Astrocyte (in vitro differentiated cells and primary cell): ENCODE measurements around the gene AUTS2. TPM values are rescaled to one million over a fixed set of nuclear protein-coding genes. Genes with fewer than 3 reads are reported as not detected.

Experiments used
- DNase-seq: peaks from one replicate; pipeline ENCODE4 v3.0.0-alpha.2; 2010; ENCODE audit warnings: low read depth
- FAIRE-seq: peaks from 2 replicates; lab custom pipeline; 2011; peaks lifted over from hg19 to GRCh38; lab: Jason Lieb, UNC
- H2AFZ ChIP-seq: 2 replicates; pipeline ENCODE4 v1.6.0; 2012; ENCODE audit warnings: low read depth, low read length, inconsistent platforms
- H3K27ac ChIP-seq: 2 replicates; pipeline ENCODE4 v1.5.1; 2011; ENCODE audit warnings: low read depth, low read length, inconsistent platforms
- H3K27me3 ChIP-seq: 2 replicates; pipeline ENCODE4 v1.6.0; 2011; ENCODE audit warnings: low read length, inconsistent platforms; ENCODE audit not compliant: insufficient read depth
- H3K36me3 ChIP-seq: 2 replicates; pipeline ENCODE4 v1.5.1; 2011; ENCODE audit warnings: low read length, inconsistent platforms; ENCODE audit not compliant: insufficient read depth
- H3K4me1 ChIP-seq: 2 replicates; pipeline ENCODE4 v1.5.1; 2011; ENCODE audit warnings: low read length, inconsistent platforms; ENCODE audit not compliant: insufficient read depth
- H3K4me2 ChIP-seq: 2 replicates; pipeline ENCODE4 v1.6.0; 2012; ENCODE audit warnings: low read length, inconsistent platforms
- H3K4me3 ChIP-seq: 2 replicates; pipeline ENCODE4 v1.5.1; 2011; ENCODE audit warnings: low read depth, mild to moderate bottlenecking, low read length, inconsistent platforms; ENCODE audit not compliant: insufficient read depth
- H3K79me2 ChIP-seq: 2 replicates; pipeline ENCODE4 v1.6.0; 2012; ENCODE audit warnings: mild to moderate bottlenecking, low read length, inconsistent platforms; ENCODE audit not compliant: insufficient read depth
- H3K9ac ChIP-seq: 2 replicates; pipeline ENCODE4 v1.6.0; 2012; ENCODE audit warnings: mild to moderate bottlenecking, low read length, inconsistent platforms
- H3K9me3 ChIP-seq: 2 replicates; pipeline ENCODE4 v1.5.1; 2012; ENCODE audit warnings: low read depth, mild to moderate bottlenecking, low read length, inconsistent platforms; ENCODE audit not compliant: insufficient read depth
- H4K20me1 ChIP-seq: 2 replicates; pipeline ENCODE4 v1.6.0; 2012; ENCODE audit warnings: low read length, inconsistent platforms; ENCODE audit not compliant: insufficient read depth
- H3K27ac Mint-ChIP-seq: one replicate; pipeline ENCODE4 v1.8.0; 2021; ENCODE audit warnings: mild to moderate bottlenecking, mixed read lengths; ENCODE audit not compliant: unreplicated experiment
- H3K27me3 Mint-ChIP-seq: one replicate; pipeline ENCODE4 v1.8.0; 2021; ENCODE audit warnings: low read depth, mixed read lengths; ENCODE audit not compliant: unreplicated experiment
- H3K36me3 Mint-ChIP-seq: one replicate; pipeline ENCODE4 v1.8.0; 2021; ENCODE audit warnings: low read depth, mixed read lengths; ENCODE audit not compliant: unreplicated experiment
- H3K4me1 Mint-ChIP-seq: one replicate; pipeline ENCODE4 v1.8.0; 2021; ENCODE audit warnings: low read depth, mixed read lengths; ENCODE audit not compliant: unreplicated experiment
- H3K4me3 Mint-ChIP-seq: one replicate; pipeline ENCODE4 v1.8.0; 2021; ENCODE audit warnings: mild to moderate bottlenecking, moderate library complexity, mixed read lengths; ENCODE audit not compliant: unreplicated experiment
- H3K9me3 Mint-ChIP-seq: one replicate; pipeline ENCODE4 v1.8.0; 2021; ENCODE audit warnings: mild to moderate bottlenecking, mixed read lengths; ENCODE audit not compliant: unreplicated experiment
- EZH2 ChIP-seq: IDR thresholded peaks from 2 replicates; pipeline ENCODE4 v1.6.1; 2012; ENCODE audit warnings: mild to moderate bottlenecking, low read length, inconsistent platforms; ENCODE audit not compliant: insufficient read depth
- total RNA-seq: library from RNA; stranded (reverse); gene quantifications from 2 replicates; pipeline ENCODE4 v1.2.1, GENCODE V29; 2021
- TF ChIP-seq, protein P1 (sequence below): IDR thresholded peaks from 2 replicates; pipeline ENCODE4 v1.5.1; 2011; ENCODE audit warnings: low read depth, mild to moderate bottlenecking, inconsistent platforms, low read length, moderate library complexity; ENCODE audit not compliant: insufficient read depth

Gene AUTS2
- total RNA-seq, 1 donor from 2014 or later, result 73.2 TPM

DNA sequence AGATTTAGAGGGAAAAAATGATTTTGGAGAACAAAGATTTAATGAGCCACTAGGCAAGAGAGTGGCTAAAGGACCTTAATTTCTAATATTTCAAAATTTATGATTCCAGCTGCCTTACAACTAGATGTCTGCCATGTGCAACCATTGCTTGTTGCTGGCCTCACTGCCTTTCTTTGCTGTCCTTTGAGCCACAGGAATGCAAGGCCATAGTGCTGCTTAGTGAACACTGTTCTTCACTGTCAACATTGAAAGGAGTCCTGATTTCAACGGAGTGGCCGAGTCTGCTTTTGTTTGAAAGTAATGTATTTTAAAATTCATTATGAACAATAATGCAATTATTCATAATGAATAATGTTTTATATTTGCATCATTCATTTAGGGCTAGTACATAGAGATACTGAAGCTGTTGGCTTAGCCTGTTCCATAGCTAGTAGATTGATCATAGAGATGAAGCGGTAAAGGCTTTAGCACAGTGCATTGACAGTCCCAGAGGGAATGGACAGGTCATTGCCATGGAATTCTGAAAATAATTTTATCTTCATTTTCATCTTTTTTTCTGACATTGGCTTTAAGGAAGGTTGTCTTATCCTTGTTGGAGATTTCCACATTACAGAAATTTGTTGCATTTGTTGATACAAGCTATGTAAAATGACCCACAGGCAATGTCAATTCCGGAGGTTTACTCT lies 544.1 kb downstream of the AUTS2 start:
- no peak overlapping the region for H3K4me3 Mint-ChIP-seq
- H3K27ac ChIP-seq, result no peak overlapping the region
- H3K36me3 ChIP-seq, result no peaks in the 10 kb centered on the region
- H4K20me1 ChIP-seq, result no peaks in the 10 kb centered on the region
- H3K4me1 Mint-ChIP-seq, result peaks cover 6% of the 10 kb centered on the region
- no peaks in the 10 kb centered on the region for H3K36me3 Mint-ChIP-seq
- FAIRE-seq (no peak), DNase-seq (no peak)
- no peak overlapping the region for H2AFZ ChIP-seq
- H3K27me3 ChIP-seq, result no peaks in the 10 kb centered on the region
- H3K9me3 Mint-ChIP-seq, result no peaks in the 10 kb centered on the region
- no peaks in the 10 kb centered on the region for H3K9me3 ChIP-seq
- no peaks in the 10 kb centered on the region for H3K27me3 Mint-ChIP-seq
- H3K4me1 ChIP-seq, result no peaks in the 10 kb centered on the region
- no peaks in the 10 kb centered on the region for H3K79me2 ChIP-seq
- TF ChIP-seq, protein P1, sequence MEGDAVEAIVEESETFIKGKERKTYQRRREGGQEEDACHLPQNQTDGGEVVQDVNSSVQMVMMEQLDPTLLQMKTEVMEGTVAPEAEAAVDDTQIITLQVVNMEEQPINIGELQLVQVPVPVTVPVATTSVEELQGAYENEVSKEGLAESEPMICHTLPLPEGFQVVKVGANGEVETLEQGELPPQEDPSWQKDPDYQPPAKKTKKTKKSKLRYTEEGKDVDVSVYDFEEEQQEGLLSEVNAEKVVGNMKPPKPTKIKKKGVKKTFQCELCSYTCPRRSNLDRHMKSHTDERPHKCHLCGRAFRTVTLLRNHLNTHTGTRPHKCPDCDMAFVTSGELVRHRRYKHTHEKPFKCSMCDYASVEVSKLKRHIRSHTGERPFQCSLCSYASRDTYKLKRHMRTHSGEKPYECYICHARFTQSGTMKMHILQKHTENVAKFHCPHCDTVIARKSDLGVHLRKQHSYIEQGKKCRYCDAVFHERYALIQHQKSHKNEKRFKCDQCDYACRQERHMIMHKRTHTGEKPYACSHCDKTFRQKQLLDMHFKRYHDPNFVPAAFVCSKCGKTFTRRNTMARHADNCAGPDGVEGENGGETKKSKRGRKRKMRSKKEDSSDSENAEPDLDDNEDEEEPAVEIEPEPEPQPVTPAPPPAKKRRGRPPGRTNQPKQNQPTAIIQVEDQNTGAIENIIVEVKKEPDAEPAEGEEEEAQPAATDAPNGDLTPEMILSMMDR, result no peak
- no peak for TF ChIP-seq EZH2
- H3K4me3 ChIP-seq, result no peak overlapping the region
- H3K27ac Mint-ChIP-seq, result no peak overlapping the region
- no peak overlapping the region for H3K4me2 ChIP-seq
- no peak overlapping the region for H3K9ac ChIP-seq

DNA sequence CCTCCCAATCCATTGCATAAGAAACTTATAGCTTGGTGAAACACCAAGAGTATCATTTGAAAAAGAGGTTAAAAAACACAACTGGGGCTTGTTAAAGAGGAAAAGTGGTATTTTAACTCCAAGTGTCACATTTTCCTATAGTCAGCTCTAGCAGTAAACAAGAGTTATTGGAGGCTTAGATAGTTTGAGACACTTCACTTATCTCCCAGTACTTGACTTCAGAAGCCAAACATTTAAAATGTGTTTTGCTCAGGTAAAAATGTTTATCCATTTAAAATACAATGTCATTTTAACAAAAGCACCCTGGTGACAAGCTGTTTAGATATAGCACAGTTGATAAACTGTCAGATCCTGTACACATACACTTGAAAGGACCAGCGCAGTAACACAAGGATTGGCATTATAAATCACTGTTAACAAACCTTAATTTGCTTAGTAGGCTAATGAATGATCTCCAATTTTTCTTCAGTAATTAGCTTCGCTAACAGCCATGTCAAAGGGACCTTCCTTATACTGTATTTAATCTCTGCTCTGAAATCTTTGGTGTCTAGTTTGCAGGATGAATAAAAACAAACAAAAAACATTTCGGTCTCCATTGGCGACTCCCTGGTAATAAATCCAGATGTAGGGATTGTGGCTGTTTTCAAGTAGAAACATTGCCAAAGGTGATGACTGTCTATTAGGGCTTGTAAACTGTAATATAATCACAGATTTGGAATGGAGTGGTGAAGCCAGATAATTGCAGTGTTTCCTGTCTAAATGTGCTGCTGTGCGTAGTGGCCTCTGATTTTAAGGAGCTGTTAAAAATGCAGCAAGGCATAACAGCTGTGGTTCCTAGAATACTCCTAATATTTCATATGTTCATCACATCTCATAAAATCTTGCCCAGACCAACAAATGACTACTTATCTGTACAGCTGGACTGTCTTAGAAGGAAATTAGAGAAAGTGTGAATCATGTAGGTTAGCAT lies 545.1 kb downstream of the AUTS2 start:
- Histone ChIP-seq H3K4me2 (no peak overlapping the region), H3K27me3 (no peaks in the 10 kb centered on the region), H3K9me3 (no peaks in the 10 kb centered on the region), H3K4me3 (no peak overlapping the region), H3K4me1 (no peaks in the 10 kb centered on the region), H3K79me2 (no peaks in the 10 kb centered on the region), H3K9ac (no peak overlapping the region), H3K36me3 (no peaks in the 10 kb centered on the region), H4K20me1 (no peaks in the 10 kb centered on the region), H3K27ac (no peak overlapping the region), H2AFZ (no peak overlapping the region)
- DNase-seq, result peak; percentile 77
- TF ChIP-seq EZH2, result no peak
- TF ChIP-seq, protein P1, result no peak
- Mint-ChIP-seq H3K9me3 (no peaks in the 10 kb centered on the region), H3K27me3 (no peaks in the 10 kb centered on the region), H3K4me1 (peaks cover 6% of the 10 kb centered on the region), H3K36me3 (no peaks in the 10 kb centered on the region), H3K27ac (no peak overlapping the region), H3K4me3 (no peak overlapping the region)
- no peak for FAIRE-seq
